ENCODE data around the gene PDE1A. TPM values are rescaled to one million over a fixed set of nuclear protein-coding genes. Genes with fewer than 3 reads are reported as not detected.

The PDE1A gene
- total RNA-seq, 1 donor from 2014 or later: 17.3 TPM

DNA sequence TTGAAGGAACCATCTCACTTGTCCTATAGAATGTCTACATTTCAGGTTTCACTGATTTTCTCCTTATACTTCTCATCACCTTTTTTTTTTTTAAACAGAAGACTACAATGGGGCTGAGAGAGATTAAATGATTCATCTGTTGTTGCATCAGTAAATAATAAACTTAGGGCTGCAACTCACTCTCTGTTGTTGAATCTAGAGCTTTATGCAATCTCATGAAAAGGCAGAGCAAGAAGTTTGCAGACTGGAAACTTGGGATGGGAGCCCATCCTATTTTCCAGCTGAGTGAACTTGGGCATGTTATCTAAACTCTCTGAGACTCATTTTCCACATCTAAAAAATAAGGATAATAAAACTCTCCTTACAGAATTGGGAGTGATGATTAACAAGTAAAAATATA is 58.4 kb downstream of the PDE1A start:
- TF ChIP-seq, protein P1, sequence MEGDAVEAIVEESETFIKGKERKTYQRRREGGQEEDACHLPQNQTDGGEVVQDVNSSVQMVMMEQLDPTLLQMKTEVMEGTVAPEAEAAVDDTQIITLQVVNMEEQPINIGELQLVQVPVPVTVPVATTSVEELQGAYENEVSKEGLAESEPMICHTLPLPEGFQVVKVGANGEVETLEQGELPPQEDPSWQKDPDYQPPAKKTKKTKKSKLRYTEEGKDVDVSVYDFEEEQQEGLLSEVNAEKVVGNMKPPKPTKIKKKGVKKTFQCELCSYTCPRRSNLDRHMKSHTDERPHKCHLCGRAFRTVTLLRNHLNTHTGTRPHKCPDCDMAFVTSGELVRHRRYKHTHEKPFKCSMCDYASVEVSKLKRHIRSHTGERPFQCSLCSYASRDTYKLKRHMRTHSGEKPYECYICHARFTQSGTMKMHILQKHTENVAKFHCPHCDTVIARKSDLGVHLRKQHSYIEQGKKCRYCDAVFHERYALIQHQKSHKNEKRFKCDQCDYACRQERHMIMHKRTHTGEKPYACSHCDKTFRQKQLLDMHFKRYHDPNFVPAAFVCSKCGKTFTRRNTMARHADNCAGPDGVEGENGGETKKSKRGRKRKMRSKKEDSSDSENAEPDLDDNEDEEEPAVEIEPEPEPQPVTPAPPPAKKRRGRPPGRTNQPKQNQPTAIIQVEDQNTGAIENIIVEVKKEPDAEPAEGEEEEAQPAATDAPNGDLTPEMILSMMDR (IDR thresholded peaks at IDR 0.05; ENCODE audit: borderline replicate concordance): no peak
- Histone ChIP-seq H3K36me3 (no peaks in the 10 kb centered on the region), H3K4me3 (no peak overlapping the region), H3K9me3 (replicated peaks) (peaks cover 6% of the 10 kb centered on the region), H3K4me1 (peaks cover 33% of the 10 kb centered on the region), H3K27me3 (ENCODE audit: low read depth) (no peaks in the 10 kb centered on the region), H3K27ac (replicated peaks) (peak overlapping the region; percentile 83)
- DNase-seq: no peak
- intact Hi-C loops (cut with micrococcal nuclease): no loop called here

DNA sequence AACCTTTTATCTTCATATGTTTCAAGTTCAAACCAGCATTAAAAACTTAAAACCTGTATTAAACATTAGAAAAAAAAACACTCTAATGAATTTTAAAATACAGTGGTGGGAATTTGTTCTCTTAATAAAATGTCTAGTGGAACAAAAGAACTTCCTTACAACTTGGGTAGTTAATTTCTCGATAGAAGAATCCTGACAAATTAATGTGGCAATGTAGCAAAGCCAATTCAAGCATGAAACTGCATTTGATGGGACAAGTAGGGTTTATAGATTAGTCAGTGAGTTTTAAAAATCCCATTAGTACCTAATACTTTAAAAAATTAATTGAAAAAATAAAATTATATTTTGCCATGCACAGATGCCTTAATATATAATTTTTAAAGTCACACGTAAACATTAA is 59.4 kb downstream of the PDE1A start:
- no peak for DNase-seq
- TF ChIP-seq, protein P1 (IDR thresholded peaks at IDR 0.05; ENCODE audit: borderline replicate concordance): no peak
- intact Hi-C loops (cut with micrococcal nuclease): no loop called here
- Histone ChIP-seq H3K36me3 (no peaks in the 10 kb centered on the region), H3K9me3 (replicated peaks) (peaks cover 5% of the 10 kb centered on the region), H3K4me3 (no peak overlapping the region), H3K27ac (replicated peaks) (peak overlapping the region; percentile 3), H3K4me1 (peaks cover 23% of the 10 kb centered on the region), H3K27me3 (ENCODE audit: low read depth) (no peaks in the 10 kb centered on the region)

DNA sequence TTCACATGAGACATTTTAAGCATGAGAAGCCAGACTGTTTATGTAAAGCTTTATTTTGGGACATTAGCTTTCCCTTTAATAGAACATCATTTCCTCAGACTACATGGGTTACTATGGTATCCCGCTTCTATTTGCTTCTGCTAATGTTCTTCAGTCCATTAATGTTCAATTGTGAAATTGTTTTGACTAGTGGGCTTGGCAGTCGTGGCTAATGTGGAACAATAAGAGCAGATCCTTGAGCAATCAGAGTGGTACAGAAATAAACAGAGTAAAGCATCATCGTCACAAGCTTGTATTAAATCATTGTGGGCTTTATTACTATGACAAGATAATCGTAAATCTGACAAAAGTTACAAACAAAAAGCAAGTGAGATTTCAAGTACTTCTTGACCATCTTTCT is 60.2 kb downstream of the PDE1A start:
- intact Hi-C loops (cut with micrococcal nuclease): no loop called here
- TF ChIP-seq, protein P1 (IDR thresholded peaks at IDR 0.05; ENCODE audit: borderline replicate concordance): no peak
- peaks cover 15% of the 10 kb centered on the region for H3K4me1 ChIP-seq
- H3K27ac ChIP-seq (replicated peaks): peak overlapping the region; percentile 3
- H3K4me3 ChIP-seq: no peak overlapping the region
- no peaks in the 10 kb centered on the region for H3K27me3 ChIP-seq (ENCODE audit: low read depth)
- no peak for DNase-seq
- no peaks in the 10 kb centered on the region for H3K36me3 ChIP-seq
- peaks cover 5% of the 10 kb centered on the region for H3K9me3 ChIP-seq (replicated peaks)

DNA sequence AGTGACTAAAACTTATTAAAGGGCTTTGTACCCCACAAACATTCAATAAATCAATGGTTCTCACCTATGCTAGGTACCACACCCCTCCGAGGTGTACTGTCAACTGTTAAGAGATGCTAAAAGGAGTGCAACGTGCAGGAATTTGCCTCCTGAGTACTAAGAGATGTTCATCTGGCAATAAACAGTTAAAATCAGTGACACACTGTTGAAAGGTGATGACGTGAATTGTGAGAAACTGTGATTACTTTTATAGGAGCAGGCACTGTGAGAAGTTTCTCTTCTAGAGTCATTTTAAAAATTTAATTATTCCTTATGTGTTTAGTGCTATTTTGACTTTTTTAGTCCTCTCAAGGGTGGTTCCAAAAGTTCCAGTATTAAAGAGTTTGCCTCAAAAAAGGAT is 61.0 kb downstream of the PDE1A start:
- TF ChIP-seq, protein P1 (IDR thresholded peaks at IDR 0.05; ENCODE audit: borderline replicate concordance): no peak
- H3K4me1 ChIP-seq: peaks cover 14% of the 10 kb centered on the region
- H3K36me3 ChIP-seq: no peaks in the 10 kb centered on the region
- H3K27me3 ChIP-seq (ENCODE audit: low read depth): no peaks in the 10 kb centered on the region
- intact Hi-C loops (cut with micrococcal nuclease): no loop called here
- H3K4me3 ChIP-seq: no peak overlapping the region
- no peak overlapping the region for H3K27ac ChIP-seq (replicated peaks)
- DNase-seq: no peak
- peaks cover 5% of the 10 kb centered on the region for H3K9me3 ChIP-seq (replicated peaks)

DNA sequence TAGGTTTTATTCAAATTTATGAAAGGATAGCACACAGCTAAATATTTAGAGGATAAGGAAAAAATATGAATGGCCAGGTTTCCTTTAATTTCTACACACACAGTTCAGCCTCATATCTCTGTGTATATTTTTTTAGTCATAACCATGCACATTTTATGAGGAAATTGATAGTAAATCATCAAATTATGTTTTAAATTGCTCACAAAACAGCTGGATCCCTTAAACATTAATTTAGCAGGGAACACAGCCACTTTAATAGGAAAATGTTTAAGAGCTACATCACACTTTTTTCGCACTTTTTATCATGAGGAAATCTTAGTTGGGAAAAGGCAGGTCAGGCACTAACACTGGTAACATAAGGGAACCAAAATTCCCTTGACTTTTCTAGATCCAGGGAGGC is 65.4 kb downstream of the PDE1A start:
- Histone ChIP-seq H3K9me3 (replicated peaks) (peaks cover under 1% of the 10 kb centered on the region), H3K27me3 (ENCODE audit: low read depth) (no peaks in the 10 kb centered on the region), H3K27ac (replicated peaks) (no peak overlapping the region), H3K36me3 (no peaks in the 10 kb centered on the region), H3K4me3 (no peak overlapping the region), H3K4me1 (peaks cover 21% of the 10 kb centered on the region)
- intact Hi-C loops (cut with micrococcal nuclease): no loop called here
- no peak for DNase-seq
- TF ChIP-seq, protein P1 (IDR thresholded peaks at IDR 0.05; ENCODE audit: borderline replicate concordance): no peak

Data from left ventricle myocardium inferior (tissue), 1 donor.